ENCODE data around the gene TBC1D9B.

Gene TBC1D9B

DNA sequence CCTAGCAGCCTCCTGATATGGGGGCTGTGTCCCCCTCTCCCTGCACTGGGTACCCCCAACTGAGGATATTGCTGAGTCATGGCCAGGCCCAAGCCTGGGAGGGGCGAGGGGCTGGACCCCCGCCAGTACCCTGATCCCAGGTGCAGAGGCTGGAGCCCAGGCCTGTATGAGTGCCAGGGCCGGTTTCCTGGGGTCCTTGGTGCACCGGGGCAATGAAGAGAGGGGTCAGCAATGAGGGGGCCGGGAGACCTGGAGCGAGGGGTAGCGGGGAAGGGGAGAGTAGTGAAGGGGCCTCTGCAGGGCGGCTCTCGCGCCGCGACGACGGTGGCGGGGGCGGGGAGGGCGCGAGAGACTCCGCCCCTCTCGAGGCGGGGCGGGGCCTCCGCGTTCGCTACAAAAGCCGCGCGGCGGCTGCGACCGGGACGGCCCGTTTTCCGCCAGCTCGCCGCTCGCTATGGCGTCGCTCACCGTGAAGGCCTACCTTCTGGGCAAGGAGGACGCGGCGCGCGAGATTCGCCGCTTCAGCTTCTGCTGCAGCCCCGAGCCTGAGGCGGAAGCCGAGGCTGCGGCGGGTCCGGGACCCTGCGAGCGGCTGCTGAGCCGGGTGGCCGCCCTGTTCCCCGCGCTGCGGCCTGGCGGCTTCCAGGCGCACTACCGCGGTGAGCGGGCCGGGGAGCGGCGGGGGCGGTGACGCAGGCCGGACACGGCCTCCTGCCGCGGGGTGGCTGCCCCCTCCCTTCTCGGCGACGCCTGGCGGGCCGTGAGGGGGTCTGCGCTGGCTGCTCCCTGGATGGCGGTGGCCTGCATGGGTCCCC, 87.0 kb downstream of the TBC1D9B start, which contains the start of gene SQSTM1:
TSS of gene SQSTM1 (plus strand) at position 423 of the 815 bp plus-strand sequence. CDS start at position 455, 32 bp downstream.
- peak; percentile 81 for DNase-seq (ENCODE audit: low spot score)

DNA sequence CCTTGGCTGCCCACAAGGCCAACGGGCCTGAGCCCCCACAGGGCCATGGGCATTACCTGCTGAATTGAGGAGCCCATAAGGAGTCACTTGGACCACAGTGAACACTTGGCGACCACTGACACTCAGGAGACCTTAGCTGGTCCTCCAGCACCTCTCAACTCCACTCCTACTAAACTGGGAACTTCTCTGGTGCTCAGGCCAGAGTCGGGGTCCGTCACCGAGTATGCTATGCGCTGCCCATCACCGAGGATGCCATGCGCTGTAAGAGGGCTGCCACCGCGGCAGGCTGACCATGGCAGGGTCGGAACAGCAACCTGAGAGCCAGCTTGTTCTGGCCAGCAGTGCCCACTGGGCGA, 87.6 kb downstream of the TBC1D9B start:
- no peak for DNase-seq (ENCODE audit: low spot score)

DNA sequence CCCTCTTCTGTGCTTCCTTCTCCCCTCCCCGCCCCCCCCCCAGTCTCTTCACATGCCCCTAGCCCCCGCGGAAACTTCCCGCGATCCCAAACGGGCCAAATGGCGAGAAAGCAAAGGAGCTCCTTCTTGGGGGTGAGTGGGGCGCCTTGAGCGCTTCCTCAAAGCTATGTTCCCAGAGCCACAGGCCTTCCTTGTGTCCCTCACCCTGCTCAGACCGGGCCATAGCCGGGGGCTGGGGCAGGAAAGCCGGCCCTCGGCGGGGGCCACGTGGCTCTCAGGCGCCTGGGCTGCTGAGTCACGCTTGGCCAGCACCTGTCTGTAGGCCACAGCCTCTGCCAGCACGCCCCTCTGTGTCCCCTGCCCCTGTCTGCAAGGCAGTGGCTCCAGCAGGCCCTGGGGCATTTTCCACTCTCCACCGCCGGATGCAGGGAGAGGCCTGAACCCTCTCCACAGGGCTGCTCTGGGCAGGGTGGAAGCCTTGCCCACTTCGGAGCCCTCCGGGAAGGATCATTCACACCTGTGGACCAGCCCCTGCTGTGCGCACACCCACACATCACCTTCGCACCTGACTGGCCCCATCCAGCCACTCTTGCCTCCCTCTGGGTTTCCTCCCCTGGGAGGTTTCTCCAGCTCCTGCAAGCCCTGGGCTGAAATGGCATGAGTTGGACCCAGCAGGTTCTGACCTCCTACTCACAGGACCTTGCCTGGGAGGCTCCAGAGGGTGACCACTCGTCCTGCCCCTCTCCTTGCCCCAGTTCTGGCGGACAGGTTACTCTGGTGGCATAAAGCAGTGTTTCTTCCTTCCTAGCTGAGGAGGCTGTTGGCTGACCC, 88.2 kb downstream of the TBC1D9B start:
- peak; percentile 83 for DNase-seq (ENCODE audit: low spot score)

DNA sequence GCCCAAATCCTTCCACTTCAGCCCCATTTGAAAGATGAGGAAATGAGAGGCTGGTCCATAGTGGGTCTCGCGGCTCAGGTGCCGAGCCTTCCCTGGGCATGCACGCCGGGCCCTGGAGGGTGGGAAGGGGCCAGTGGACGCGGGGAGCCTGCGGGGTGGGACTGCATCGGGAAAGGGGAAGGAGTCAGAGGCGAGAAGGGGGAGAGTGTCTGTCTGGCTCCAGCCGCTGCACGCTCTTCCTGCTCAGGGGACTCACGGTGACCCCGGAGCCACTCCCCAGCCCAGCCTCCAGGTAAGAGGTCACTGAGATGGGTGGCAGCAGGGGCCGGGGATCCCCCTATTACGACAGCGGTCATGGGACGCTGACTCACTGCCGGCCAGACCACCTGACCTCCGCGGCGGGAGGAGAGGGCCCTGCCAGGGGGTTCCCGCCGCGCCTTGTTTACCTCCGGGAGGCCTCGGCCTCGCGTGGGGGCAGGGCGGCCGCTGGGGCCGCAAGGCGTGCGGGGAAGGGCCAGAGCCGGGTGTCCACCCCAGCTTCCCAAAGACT, 88.9 kb downstream of the TBC1D9B start:
- peak; percentile 98 for DNase-seq (ENCODE audit: low spot score)

DNA sequence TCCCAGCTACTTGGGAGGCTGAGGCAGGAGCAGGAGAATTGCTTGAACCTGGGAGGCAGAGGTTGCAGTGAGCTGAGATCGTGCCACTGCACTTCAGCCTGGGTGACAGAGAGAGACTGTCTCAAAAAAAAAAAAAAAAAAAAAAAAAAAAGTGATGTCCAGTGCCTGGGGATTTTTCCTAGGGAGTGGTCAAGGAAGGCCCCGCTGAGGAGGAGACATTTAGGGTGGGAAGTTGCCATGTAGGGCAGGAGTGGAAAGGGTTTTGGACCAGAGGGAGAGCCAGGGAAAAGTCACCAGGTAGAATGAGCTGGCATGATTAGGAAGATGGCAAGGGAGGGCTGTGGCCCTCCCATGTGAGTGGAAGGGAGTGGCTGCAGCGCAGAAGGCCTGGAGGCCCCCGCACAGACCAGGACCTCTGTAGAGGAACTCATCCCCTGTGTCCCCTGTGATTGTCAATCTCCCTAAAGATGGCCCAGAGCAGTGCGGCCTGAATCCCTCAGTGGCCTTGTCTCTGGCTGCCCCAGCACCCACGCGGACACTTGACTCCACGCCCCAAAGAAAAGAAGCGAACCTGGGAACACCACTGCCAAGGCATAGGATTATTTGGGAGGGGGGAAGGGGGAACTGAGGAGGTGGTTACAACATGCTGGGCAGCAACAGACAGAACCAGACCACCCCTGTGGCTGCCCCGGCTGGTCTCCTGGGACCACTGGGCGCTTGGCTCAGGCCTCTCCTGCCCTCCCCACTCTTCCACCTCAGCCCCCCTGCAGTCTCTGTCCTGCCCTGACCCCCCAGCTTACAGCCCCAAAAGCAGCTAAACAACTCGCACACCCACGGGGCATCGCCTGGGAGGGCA, 89.6 kb downstream of the TBC1D9B start:
- no peak for DNase-seq (ENCODE audit: low spot score)

DNA sequence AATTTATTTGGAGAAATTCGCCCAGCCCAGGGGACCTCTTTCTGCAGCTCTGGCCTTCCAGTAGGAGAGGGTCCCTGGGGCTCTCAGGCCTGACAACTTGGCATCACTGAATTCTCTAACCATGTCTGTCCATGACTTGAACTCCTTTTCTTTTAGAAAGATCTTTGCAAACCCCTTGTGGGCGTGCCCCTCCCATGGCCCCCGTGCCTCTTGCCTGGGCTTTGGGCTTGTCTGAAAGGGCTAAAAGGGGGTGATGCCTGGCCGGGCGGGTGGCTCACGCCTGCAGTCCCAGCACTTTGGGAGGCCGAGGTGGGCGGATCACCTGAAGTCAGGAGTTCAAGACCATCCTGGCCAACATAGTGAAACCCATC, 90.2 kb downstream of the TBC1D9B start:
- DNase-seq (ENCODE audit: low spot score), result no peak

DNA sequence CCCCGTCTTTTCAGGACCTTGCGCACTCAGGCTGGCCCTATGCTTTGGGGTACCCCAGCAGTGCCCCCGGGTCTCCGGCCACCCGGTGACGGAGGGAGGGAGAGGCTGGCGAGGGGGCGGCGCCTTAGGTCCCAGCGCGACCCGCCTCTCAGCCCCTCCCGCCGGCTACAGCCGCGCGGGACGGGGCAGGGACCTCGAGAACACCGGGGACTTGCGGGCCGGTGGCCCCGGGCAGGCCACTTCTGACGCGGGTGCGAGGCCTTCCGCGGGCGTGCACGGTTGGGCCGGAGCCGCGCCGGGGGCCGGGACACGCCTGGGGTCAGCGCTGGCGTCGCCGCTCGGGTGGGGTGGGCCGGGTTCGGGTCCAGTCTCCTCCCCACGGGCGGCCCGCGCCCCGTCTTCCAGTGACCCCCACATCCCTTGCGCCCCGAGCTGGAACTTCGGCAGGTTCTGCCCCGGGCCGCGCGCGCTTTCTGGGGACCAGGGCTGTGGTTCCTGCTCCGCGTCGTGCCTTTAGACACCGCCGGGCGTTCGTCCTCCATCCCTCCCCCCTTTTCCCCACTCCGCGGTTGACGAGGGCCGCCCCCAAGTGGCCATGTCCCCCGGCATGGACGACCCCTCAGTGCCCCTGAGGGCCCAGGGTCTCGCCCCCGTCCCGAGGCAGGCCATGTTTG, 90.8 kb downstream of the TBC1D9B start:
- no peak for DNase-seq (ENCODE audit: low spot score)

DNA sequence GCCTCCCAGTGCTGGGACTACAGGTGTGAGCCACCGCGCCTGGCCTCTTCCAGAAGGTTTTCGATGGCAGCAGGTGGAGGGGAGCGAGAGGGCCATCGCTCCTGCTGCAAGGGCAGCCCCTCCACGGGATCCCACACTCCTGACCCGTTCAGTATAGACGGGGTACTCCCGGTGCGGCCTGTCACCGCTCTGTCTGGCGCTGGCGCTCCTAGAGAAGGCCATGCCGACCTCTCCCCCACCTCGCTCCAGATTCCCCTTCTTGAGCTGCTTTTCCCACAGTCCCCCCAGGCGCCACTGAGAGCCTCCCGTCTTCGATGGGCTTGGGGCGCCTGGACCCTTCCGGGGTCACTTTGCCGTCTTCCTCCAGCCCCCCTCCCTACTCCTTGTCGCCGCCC, 91.3 kb downstream of the TBC1D9B start:
- DNase-seq (ENCODE audit: low spot score), result no peak

DNA sequence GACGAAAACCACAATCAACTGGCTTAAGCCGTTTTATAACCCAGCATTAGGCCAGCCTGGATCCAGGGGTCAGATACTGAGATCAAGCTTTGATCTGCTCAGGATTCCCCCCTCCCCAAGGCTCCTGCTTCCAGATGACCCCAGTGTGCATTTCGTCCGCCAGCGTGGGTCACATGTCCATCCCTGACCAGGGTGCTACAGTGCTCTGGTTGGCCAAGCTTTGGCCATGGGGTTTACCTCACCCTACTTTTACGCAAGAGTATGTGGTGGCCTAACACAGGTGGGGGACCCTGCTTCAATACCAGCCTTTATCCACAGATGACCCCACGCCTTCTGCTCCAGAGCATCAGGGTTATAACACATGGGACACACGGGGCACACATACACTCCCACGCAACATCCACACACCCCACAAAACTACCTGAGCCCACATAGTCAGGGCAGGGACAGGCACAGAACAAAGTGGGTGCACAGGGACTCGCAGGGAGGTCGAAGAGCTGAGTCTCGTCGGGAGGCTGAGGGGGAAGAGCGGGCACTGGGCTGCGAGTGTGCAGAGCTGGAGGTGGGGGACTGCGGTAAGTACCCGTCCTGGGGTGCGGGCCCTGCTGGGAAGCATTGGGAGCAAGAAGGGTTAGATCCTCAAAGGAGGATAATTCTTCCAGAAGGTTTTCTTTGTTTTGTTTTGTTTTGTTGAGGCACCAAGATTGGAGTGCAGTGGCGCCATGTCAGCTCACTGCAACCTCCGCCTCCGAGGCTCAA, 92.0 kb downstream of the TBC1D9B start:
- DNase-seq (ENCODE audit: low spot score), result no peak

DNA sequence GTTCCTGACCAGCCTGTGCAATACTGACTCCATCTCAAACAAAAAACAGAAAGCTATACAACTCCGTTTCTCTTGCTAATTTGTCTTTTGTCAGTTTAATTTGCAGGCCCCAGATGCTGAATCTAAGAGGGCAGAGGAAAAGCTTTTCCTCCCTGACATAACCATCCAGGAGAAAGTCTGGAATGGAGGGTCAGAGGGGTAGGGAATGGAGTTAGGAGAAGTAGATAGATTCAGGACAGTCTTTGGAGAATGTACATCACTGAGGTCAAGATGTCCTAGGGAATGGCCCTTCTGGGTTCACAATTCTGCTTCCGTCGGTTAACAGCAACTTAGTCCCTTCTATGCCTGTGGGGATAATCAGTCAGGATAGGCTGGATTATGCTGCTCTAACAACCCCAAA, 93.6 kb downstream of the TBC1D9B start:
- DNase-seq (ENCODE audit: low spot score), result no peak

DNA sequence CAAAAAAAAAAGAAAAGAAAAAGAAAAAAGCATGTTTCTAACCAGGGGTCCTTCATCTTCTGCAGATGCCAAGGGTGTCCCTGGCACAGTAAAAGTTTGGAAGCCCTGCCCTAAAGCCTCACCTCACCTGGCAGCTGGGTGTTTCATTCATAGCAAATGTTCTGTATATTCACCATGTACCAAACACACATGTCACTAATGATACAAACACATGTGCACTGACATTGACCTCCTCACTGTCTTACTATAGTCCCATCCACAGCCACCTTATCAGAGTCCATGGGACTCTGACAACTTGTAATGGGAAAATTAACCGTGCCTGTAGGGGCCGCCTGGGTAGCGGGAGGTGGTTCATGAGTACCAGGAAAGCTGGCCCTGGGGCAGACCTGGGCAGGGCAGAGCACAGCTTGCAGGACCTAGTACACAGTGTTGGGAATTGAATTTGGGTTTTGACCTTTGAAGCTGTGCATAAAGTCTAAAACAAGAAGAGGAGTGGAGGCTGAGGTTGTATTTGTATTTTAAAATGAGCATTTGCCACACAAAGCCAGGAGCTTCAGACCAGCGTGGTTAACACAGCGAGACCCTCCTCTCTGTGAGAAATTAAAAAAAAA, 94.6 kb downstream of the TBC1D9B start:
- DNase-seq (ENCODE audit: low spot score), result no peak

DNA sequence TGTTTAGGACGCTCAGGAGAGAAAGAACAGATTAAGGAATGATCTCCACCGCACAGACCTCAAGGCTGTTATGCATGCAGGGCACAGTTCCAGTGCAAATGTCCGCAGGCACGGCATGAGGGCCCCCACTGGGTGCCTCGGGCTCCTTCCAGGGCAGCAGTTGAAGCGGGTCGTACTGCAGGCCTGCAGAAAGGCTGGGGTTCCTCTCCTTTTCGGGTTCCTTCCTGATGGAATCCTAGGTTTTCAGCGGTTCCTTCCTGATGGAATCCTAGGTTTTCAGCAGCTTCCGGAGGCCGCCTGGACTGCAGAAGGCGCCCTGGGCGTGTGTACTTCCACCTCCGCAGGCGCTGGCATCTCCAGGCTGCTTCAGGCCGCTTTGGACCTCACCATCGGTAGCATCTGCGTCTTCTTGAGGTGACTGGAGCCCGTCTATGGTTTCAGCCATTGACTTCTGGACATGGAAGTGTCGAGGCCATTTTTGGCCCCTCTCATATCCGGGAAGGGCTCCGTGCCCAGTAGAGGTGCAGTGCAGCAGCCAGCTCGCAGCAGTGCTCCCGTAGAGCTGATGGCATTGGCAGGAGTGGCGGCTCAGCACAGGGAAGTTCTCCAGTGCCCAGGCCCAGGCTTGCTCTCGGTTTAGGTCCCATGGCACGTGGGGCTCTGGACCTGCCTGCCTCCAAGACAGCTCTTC, 95.4 kb downstream of the TBC1D9B start:
- DNase-seq (ENCODE audit: low spot score), result no peak
